SH-SY5Y (cell line): ENCODE results near the gene IGFBP7.

Source experiments
- GATA2 ChIP-seq: IDR thresholded peaks from 2 replicates; pipeline ENCODE4 v1.6.1; 2011; ENCODE audit warnings: mild to moderate bottlenecking, low read depth, low read length
- GATA3 ChIP-seq: IDR thresholded peaks from 2 replicates; pipeline ENCODE4 v1.6.1; 2011; ENCODE audit warnings: low read depth, mild to moderate bottlenecking, low read length, moderate library complexity

- no peak for TF ChIP-seq GATA3
- TF ChIP-seq GATA2: no peak
These were observed 34.8 kb downstream of the IGFBP7 start for GRCh38 chr4:57075367-57075766.
